Measurements from ENCODE around the gene LAMA1. TPM values are rescaled to one million over a fixed set of nuclear protein-coding genes. Genes with fewer than 3 reads are reported as not detected.

Gene LAMA1
- total and polyA plus RNA-seq, 10 of the 15 experiments (the other 5 are each of a cell fraction or from before 2014, with no cell fraction given): under 0.01 to 1.9 (median 0.06) TPM; not detected in 6

DNA sequence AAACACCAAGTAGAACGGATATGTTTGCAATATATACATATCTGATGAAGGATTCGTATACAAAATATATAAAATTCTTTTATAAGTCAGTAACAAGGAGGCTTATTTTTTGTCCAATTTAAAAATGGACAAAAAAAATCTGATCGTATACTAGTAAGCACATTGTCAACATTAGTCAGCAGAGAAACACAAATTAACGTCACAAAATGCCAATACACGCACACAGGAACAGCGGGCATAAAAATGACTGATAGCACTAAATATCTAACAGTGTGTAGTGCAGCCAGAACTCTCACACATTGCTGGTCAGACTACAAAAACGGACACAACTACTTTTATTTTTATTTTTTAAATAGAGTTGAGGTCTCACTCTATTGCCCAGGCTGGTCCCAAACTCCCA, 69.5 kb downstream of the LAMA1 start:
- H3K27ac ChIP-seq (ENCODE audit: control insufficient read depth, insufficient read depth): no peak overlapping the region
- ChIA-PET SMC1A (ENCODE audit: uncharacterized antibody, unreplicated experiment) (no interaction called here), RAD21 (ENCODE audit: unreplicated experiment) (no interaction called here), POLR2A (no interaction called here), CTCF (no interaction called here)
- ATAC-seq: no peak
- no TSS peak for BruUV-seq (replicated peaks)
- no peak overlapping the region for H3K9ac ChIP-seq (ENCODE audit: control insufficient read depth, insufficient read depth, low read length)
- H4K20me1 ChIP-seq (ENCODE audit: control insufficient read depth, insufficient read depth): no peaks in the 10 kb centered on the region
- H3K79me2 ChIP-seq (ENCODE audit: control insufficient read depth, insufficient read depth, low read length): no peaks in the 10 kb centered on the region
- H3K4me1 ChIP-seq (ENCODE audit: control insufficient read depth, insufficient read depth, low read length): no peaks in the 10 kb centered on the region
- no peak for DNase-seq (ENCODE audit: low read depth, low spot score)
- no peak overlapping the region for H2AFZ ChIP-seq (ENCODE audit: control insufficient read depth, low read depth, low read length)
- WGBS (ENCODE audit: insufficient coverage, insufficient replicate concordance, low lambda C conversion rate, missing lambda C conversion rate): 33% methylated on average over 7 of the region's 7 CpGs
- H3K36me3 ChIP-seq (ENCODE audit: control insufficient read depth in 2 of 2, insufficient read depth in 2 of 2, low read length in 1 of 2): no peaks in the 10 kb centered on the region
- H3K9me3 ChIP-seq (replicated peaks; ENCODE audit: control insufficient read depth, insufficient read depth, low read length): no peaks in the 10 kb centered on the region
- no peak overlapping the region for H3K4me2 ChIP-seq (ENCODE audit: control insufficient read depth, insufficient read depth)
- H3K27me3 ChIP-seq (replicated peaks in 1 of 2; ENCODE audit: control insufficient read depth in 2 of 2, insufficient read depth in 2 of 2, low read length in 1 of 2): no peaks in the 10 kb centered on the region
- in situ Hi-C loops (cut with MboI) (no loop called here), intact Hi-C loops (cut with micrococcal nuclease; ENCODE audit: unreplicated experiment) (no loop called here)
- H3K4me3 ChIP-seq: no peak overlapping the region
- FAIRE-seq: no peak
- TF ChIP-seq MYC (IDR thresholded peaks at IDR 0.05; ENCODE audit: insufficient read depth, insufficient read length, insufficient replicate concordance, low read length, severe bottlenecking) (no peak), DPF2 (IDR thresholded peaks at IDR 0.05) (no peak), IRF5 (IDR thresholded peaks at IDR 0.05; ENCODE audit: borderline replicate concordance) (no peak), BRCA1 (IDR thresholded peaks at IDR 0.05; ENCODE audit: low read depth, low read length) (no peak), KLF5 (IDR thresholded peaks at IDR 0.05; ENCODE audit: partially characterized antibody) (no peak), SRF (IDR thresholded peaks at IDR 0.05; ENCODE audit: low read depth in 2 of 2, low read length in 2 of 2) (no peak), ASH2L (IDR thresholded peaks at IDR 0.05; ENCODE audit: borderline replicate concordance, low read depth) (no peak), RELA (IDR thresholded peaks at IDR 0.05; ENCODE audit: borderline replicate concordance, partially characterized antibody) (no peak), YBX1 (IDR thresholded peaks at IDR 0.05) (no peak), NFIC (IDR thresholded peaks at IDR 0.05; ENCODE audit: low read depth, low read length) (no peak), HDGF (IDR thresholded peaks at IDR 0.05) (no peak), POLR2AphosphoS2 (IDR thresholded peaks at IDR 0.05; ENCODE audit: low read depth, low read length) (no peak), SMC3 (IDR thresholded peaks at IDR 0.05; ENCODE audit: borderline replicate concordance, low read length) (no peak), E2F4 (IDR thresholded peaks at IDR 0.05; ENCODE audit: low read depth, low read length) (no peak), EED (IDR thresholded peaks at IDR 0.05; ENCODE audit: low read depth) (no peak), BCL11A (IDR thresholded peaks at IDR 0.05; ENCODE audit: low read depth, low read length) (no peak)
- TF ChIP-seq, protein P1, sequence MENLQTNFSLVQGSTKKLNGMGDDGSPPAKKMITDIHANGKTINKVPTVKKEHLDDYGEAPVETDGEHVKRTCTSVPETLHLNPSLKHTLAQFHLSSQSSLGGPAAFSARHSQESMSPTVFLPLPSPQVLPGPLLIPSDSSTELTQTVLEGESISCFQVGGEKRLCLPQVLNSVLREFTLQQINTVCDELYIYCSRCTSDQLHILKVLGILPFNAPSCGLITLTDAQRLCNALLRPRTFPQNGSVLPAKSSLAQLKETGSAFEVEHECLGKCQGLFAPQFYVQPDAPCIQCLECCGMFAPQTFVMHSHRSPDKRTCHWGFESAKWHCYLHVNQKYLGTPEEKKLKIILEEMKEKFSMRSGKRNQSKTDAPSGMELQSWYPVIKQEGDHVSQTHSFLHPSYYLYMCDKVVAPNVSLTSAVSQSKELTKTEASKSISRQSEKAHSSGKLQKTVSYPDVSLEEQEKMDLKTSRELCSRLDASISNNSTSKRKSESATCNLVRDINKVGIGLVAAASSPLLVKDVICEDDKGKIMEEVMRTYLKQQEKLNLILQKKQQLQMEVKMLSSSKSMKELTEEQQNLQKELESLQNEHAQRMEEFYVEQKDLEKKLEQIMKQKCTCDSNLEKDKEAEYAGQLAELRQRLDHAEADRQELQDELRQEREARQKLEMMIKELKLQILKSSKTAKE (IDR thresholded peaks at IDR 0.05; ENCODE audit: low read depth, poor library complexity, severe bottlenecking): no peak
- TF ChIP-seq, protein P2, sequence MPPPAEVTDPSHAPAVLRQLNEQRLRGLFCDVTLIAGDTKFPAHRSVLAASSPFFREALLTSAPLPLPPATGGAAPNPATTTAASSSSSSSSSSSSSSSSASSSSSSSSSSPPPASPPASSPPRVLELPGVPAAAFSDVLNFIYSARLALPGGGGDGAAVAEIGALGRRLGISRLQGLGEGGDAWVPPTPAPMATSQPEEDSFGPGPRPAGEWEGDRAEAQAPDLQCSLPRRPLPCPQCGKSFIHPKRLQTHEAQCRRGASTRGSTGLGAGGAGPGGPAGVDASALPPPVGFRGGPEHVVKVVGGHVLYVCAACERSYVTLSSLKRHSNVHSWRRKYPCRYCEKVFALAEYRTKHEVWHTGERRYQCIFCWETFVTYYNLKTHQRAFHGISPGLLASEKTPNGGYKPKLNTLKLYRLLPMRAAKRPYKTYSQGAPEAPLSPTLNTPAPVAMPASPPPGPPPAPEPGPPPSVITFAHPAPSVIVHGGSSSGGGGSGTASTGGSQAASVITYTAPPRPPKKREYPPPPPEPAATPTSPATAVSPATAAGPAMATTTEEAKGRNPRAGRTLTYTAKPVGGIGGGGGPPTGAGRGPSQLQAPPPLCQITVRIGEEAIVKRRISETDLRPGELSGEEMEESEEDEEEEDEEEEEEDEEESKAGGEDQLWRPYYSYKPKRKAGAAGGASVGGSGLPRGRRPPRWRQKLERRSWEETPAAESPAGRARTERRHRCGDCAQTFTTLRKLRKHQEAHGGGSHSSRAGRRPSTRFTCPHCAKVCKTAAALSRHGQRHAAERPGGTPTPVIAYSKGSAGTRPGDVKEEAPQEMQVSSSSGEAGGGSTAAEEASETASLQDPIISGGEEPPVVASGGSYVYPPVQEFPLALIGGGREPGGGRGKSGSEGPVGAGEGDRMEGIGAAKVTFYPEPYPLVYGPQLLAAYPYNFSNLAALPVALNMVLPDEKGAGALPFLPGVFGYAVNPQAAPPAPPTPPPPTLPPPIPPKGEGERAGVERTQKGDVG (CRISPR knock-in tag; IDR thresholded peaks at IDR 0.05): no peak

All from GM12878 (cell line).